Measurements from ENCODE around the gene TEX14. TPM values are rescaled to one million over a fixed set of nuclear protein-coding genes. Genes with fewer than 3 reads are reported as not detected.

Gene TEX14
- total RNA-seq, 1 experiment from 2014 or later, result 0.89 TPM

DNA sequence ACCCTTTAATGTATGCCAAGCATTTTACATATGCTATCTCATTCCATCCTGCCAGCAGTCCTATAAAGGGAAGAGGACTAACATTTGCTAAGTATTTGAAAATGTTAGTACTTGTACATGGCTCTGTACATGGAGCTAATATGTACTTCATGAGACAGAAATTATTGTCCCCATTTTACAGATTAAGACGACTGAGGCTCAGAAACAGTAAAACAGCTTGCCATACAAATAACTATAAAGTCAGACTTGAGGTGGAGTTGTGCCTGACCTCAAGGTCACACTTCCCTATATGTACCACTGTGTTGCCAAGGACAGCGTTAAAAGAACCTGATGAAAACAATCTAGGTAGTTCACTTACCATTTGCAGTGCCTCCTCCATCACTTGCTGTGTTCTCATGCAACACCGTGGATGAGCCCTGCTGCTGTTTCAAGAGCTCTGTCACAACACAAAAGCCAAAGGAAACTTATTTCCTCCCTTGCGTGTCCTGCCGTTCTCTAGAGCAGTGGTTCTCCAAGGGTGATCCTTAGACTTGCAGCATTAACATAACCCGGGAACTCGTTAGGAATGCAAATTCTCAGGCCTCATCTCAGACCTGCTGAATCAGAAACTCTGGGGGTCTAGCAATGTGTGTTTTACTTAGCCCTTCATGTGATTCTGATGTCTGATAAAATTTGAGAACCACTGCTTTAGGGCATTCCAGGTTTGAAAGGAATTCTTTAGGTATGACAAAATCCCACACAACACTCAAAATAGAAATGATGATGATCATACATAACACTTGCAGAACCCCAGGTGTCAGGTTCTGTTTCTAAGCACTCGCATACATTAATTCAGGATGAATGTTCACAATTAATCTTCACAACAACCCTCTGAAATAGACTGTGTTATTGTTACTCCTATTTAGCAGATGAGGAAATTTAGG lies 126.2 kb downstream of the TEX14 start:
- TF ChIP-seq RAD21 (IDR thresholded peaks at IDR 0.05; ENCODE audit: low read depth), result no peak
- TF ChIP-seq POLR2AphosphoS5 (IDR thresholded peaks at IDR 0.05; ENCODE audit: low read depth, low read length), result no peak
- TF ChIP-seq CEBPB (IDR thresholded peaks at IDR 0.05; ENCODE audit: low read depth), result no peak
- no peak for TF ChIP-seq POLR2A (IDR thresholded peaks at IDR 0.05; ENCODE audit: borderline replicate concordance, extremely low read depth, insufficient read depth, insufficient read length)
- TF ChIP-seq, protein P1, sequence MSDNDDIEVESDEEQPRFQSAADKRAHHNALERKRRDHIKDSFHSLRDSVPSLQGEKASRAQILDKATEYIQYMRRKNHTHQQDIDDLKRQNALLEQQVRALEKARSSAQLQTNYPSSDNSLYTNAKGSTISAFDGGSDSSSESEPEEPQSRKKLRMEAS (IDR thresholded peaks at IDR 0.05), result no peak
- TF ChIP-seq ZNF274 (IDR thresholded peaks at IDR 0.05; ENCODE audit: low read depth, low read length), result no peak
- TF ChIP-seq, protein P2, sequence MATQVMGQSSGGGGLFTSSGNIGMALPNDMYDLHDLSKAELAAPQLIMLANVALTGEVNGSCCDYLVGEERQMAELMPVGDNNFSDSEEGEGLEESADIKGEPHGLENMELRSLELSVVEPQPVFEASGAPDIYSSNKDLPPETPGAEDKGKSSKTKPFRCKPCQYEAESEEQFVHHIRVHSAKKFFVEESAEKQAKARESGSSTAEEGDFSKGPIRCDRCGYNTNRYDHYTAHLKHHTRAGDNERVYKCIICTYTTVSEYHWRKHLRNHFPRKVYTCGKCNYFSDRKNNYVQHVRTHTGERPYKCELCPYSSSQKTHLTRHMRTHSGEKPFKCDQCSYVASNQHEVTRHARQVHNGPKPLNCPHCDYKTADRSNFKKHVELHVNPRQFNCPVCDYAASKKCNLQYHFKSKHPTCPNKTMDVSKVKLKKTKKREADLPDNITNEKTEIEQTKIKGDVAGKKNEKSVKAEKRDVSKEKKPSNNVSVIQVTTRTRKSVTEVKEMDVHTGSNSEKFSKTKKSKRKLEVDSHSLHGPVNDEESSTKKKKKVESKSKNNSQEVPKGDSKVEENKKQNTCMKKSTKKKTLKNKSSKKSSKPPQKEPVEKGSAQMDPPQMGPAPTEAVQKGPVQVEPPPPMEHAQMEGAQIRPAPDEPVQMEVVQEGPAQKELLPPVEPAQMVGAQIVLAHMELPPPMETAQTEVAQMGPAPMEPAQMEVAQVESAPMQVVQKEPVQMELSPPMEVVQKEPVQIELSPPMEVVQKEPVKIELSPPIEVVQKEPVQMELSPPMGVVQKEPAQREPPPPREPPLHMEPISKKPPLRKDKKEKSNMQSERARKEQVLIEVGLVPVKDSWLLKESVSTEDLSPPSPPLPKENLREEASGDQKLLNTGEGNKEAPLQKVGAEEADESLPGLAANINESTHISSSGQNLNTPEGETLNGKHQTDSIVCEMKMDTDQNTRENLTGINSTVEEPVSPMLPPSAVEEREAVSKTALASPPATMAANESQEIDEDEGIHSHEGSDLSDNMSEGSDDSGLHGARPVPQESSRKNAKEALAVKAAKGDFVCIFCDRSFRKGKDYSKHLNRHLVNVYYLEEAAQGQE (IDR thresholded peaks at IDR 0.05; ENCODE audit: low read depth), result no peak
- TF ChIP-seq SP1 (IDR thresholded peaks at IDR 0.05; ENCODE audit: low read depth), result no peak
- TF ChIP-seq TCF7L2 (IDR thresholded peaks at IDR 0.05; ENCODE audit: borderline replicate concordance, extremely low read depth, insufficient read depth, insufficient read length), result no peak
- no peak for TF ChIP-seq ELF1 (IDR thresholded peaks at IDR 0.05; ENCODE audit: borderline replicate concordance, low read depth)
- TF ChIP-seq EZH2 (IDR thresholded peaks at IDR 0.05), result no peak
- TF ChIP-seq, protein P3, sequence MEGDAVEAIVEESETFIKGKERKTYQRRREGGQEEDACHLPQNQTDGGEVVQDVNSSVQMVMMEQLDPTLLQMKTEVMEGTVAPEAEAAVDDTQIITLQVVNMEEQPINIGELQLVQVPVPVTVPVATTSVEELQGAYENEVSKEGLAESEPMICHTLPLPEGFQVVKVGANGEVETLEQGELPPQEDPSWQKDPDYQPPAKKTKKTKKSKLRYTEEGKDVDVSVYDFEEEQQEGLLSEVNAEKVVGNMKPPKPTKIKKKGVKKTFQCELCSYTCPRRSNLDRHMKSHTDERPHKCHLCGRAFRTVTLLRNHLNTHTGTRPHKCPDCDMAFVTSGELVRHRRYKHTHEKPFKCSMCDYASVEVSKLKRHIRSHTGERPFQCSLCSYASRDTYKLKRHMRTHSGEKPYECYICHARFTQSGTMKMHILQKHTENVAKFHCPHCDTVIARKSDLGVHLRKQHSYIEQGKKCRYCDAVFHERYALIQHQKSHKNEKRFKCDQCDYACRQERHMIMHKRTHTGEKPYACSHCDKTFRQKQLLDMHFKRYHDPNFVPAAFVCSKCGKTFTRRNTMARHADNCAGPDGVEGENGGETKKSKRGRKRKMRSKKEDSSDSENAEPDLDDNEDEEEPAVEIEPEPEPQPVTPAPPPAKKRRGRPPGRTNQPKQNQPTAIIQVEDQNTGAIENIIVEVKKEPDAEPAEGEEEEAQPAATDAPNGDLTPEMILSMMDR (IDR thresholded peaks at IDR 0.05 in 2 of 3, conservative IDR thresholded peaks at IDR 0.05 in 1 of 3; ENCODE audit: borderline replicate concordance in 1 of 3, insufficient read depth in 1 of 3, low read depth in 2 of 3, low read length in 2 of 3), result no peak
- no peak for TF ChIP-seq JUND (IDR thresholded peaks at IDR 0.05)
- TF ChIP-seq ZBTB33 (IDR thresholded peaks at IDR 0.05; ENCODE audit: extremely low read depth, insufficient replicate concordance, low read length), result no peak
- TF ChIP-seq EZH2phosphoT487 (IDR thresholded peaks at IDR 0.05; ENCODE audit: borderline replicate concordance), result no peak
- no peak for TF ChIP-seq SRF (IDR thresholded peaks at IDR 0.05; ENCODE audit: low read depth)
- TF ChIP-seq, protein P4, sequence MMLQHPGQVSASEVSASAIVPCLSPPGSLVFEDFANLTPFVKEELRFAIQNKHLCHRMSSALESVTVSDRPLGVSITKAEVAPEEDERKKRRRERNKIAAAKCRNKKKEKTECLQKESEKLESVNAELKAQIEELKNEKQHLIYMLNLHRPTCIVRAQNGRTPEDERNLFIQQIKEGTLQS (IDR thresholded peaks at IDR 0.05), result no peak
- no peak for TF ChIP-seq CBX3 (IDR thresholded peaks at IDR 0.05; ENCODE audit: low read depth)
- no peak for TF ChIP-seq EGR1 (IDR thresholded peaks at IDR 0.05; ENCODE audit: low read depth)
- BruUV-seq (replicated peaks), result no TSS peak
- no peaks in the 10 kb centered on the region for H3K27me3 ChIP-seq (ENCODE audit: insufficient read depth, low read length)

More for the DNA sequence above, 126.2 kb downstream of the TEX14 start:
- Histone ChIP-seq H3K9me3 (ENCODE audit: control insufficient read depth in 1 of 2, insufficient read depth in 1 of 2, low read depth in 1 of 2, low read length in 2 of 2) (no peaks in the 10 kb centered on the region), H3K4me1 (ENCODE audit: control insufficient read depth in 1 of 2, insufficient read depth in 2 of 2, low read length in 2 of 2) (0 out of 4 replicates have a peak, but pooled peaks cover 0 to 6% of the 10 kb centered on the region in 2 experiments), H3K79me2 (ENCODE audit: insufficient read depth, low read length) (no peaks in the 10 kb centered on the region), H3K4me3 (replicated peaks in 1 of 2; ENCODE audit: low read depth in 1 of 2, low read length in 2 of 2) (no peak overlapping the region), H4K20me1 (ENCODE audit: insufficient read depth) (no peaks in the 10 kb centered on the region), H3K9me2 (ENCODE audit: insufficient read depth) (no peaks in the 10 kb centered on the region), H3K27ac (ENCODE audit: low read depth, low read length) (no peak overlapping the region), H3K9ac (ENCODE audit: low read length) (no peak overlapping the region), H3K4me2 (ENCODE audit: low read length) (no peak overlapping the region), H3K36me3 (ENCODE audit: control insufficient read depth in 1 of 2, insufficient read depth in 2 of 2, low read length in 2 of 2) (no peaks in the 10 kb centered on the region), H2AFZ (ENCODE audit: low read depth, low read length, poor library complexity, severe bottlenecking) (no peak overlapping the region)
- DNase-seq (ENCODE audit: low read depth, low spot score), result no peak
- intact Hi-C loops (cut with micrococcal nuclease), result no loop called here
- no peak for ATAC-seq
- ChIA-PET POLR2A (interaction anchor here (1.6 to 2.7 kb wide), 2 partner anchors 66 to 93 kb away, joined by 3 to 12 read pairs; no protein-coding TSS in a partner anchor), CTCF (interaction anchor here (1.6 kb wide), 1 partner anchor 12 kb away, joined by 5 read pairs; no protein-coding TSS in a partner anchor), RAD21 (ENCODE audit: low non-redundant PET in 1 of 2, low total read pairs in 2 of 2, uncharacterized antibody in 2 of 2, unreplicated experiment in 2 of 2) (no interaction called here)
